ENCODE measurements around the gene CDK5RAP1.

The CDK5RAP1 gene

DNA sequence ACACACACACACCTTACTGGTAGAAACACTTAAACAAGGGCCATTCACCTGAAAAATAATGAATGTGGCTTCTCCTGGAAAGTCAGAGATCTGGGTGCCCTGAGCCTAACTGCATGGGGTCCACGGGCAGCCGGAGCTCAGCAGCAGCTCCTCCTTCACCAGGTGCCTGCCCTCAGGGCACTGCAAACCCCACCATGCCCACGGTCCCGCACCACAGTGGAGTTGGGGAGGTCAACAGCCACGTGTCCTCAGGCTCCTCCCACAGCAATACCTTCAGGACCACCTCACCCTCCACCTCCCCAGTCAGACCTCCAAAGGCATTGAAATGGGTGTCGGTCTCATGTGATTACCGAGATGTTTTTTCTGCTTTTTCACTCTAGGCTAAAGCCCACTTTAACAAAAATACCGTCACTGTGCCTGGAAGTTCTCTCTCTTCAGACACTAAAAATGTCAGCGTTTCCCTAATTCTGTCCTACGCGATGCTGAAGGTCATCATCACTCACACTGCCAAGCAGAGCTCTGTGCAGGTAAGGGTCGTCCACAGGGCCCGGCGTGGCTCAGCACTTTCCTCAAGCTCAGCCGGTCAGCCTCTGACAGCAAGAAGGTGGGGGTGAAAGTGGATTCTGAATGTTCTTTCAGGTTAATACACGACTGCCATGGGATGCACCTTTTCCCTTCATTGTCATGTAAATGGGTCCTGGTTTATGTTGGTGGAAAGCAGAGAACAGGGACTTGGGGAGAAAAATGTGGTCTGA, 48.9 kb downstream of the CDK5RAP1 start:
- no peak for DNase-seq (ENCODE audit: insufficient read length, low spot score)
- TF ChIP-seq, protein P1, sequence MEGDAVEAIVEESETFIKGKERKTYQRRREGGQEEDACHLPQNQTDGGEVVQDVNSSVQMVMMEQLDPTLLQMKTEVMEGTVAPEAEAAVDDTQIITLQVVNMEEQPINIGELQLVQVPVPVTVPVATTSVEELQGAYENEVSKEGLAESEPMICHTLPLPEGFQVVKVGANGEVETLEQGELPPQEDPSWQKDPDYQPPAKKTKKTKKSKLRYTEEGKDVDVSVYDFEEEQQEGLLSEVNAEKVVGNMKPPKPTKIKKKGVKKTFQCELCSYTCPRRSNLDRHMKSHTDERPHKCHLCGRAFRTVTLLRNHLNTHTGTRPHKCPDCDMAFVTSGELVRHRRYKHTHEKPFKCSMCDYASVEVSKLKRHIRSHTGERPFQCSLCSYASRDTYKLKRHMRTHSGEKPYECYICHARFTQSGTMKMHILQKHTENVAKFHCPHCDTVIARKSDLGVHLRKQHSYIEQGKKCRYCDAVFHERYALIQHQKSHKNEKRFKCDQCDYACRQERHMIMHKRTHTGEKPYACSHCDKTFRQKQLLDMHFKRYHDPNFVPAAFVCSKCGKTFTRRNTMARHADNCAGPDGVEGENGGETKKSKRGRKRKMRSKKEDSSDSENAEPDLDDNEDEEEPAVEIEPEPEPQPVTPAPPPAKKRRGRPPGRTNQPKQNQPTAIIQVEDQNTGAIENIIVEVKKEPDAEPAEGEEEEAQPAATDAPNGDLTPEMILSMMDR (IDR thresholded peaks at IDR 0.05; ENCODE audit: insufficient read depth, missing control alignments): no peak
- no peak for FAIRE-seq

DNA sequence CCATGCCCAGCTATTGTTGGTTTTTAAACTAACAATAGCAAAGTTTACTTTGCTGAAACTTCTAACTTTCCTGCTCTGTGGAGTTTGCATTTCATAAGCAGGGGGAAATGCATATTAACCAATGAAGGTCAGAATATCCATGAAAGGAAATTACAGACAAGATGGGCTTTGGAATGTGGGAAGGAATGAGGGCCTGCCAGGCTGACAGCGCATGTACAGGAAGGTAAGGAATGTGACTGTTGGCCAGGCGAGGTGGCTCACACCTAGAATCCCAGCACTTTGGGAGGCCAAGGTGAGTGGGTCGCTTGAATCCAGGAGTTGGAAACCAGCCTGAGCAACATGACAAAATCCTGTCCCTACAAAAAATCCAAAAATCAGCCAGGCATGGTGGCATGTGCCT, 49.6 kb downstream of the CDK5RAP1 start:
- DNase-seq (ENCODE audit: insufficient read length, low spot score): no peak
- TF ChIP-seq, protein P1 (IDR thresholded peaks at IDR 0.05; ENCODE audit: insufficient read depth, missing control alignments): no peak

DNA sequence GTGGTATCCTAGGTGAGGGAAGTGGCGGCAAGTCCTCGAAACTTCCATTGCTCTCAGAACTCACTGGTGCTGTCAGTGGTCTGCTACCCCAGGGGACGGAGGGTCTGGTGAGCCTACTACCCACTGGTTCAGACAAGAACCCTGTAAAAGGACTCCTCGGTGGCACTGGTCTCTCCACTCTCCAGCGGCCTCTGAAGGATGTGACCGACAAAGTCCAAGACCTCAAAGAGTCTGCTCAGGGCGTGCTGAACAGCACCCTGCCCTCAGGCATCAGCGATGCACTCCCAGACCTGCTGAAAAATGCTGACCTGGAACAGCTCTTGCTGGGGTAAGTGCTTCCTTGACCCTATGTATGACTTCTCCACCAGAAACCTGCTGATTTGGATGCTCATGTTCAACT, 51.8 kb downstream of the CDK5RAP1 start:
- TF ChIP-seq, protein P1 (IDR thresholded peaks at IDR 0.05; ENCODE audit: insufficient read depth, missing control alignments): no peak
- DNase-seq (ENCODE audit: insufficient read length, low spot score) (no peak), FAIRE-seq (no peak)

More for the DNA sequence above, 49.6 kb downstream of the CDK5RAP1 start:
- no peak for FAIRE-seq

DNA sequence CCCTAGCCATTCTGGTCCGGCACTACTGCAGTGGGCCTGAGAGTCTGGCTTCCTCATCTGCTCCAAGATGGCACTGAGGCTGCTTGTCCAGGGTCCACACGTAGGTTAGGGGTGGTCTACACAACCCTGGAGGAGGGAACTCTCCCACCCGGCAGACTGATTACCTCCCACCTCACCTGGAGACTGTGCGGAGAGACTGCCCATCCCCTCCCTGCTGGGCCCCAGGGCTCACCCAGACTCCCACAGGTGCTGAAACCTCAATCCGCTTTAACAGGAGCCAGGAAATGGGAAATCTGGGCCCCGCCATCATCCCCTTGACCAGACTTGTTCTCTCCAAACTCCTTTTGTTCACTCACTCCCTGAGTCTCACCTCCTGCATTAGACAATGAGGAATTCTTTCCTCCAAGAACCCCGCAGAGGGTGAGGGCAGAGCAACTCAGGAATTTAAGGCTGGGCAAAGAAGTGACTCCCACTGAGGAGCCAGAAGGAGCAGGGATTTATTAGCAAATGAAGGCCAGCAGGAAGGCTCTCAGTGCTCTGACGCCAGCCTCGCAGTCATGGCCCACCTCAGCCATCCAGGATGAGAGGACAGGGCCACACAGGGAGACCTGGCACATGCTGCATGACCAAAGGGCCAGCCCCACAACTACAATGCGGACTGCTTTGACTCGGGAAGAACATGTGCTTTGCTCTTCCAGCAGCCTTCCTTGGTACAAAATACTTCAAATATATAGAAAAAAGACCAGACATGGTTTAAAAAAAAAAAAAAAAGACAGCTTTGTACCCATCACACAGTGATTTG, 53.0 kb downstream of the CDK5RAP1 start:
- no peak for DNase-seq (ENCODE audit: insufficient read length, low spot score)
- TF ChIP-seq, protein P1 (IDR thresholded peaks at IDR 0.05; ENCODE audit: insufficient read depth, missing control alignments): no peak
- FAIRE-seq: no peak

DNA sequence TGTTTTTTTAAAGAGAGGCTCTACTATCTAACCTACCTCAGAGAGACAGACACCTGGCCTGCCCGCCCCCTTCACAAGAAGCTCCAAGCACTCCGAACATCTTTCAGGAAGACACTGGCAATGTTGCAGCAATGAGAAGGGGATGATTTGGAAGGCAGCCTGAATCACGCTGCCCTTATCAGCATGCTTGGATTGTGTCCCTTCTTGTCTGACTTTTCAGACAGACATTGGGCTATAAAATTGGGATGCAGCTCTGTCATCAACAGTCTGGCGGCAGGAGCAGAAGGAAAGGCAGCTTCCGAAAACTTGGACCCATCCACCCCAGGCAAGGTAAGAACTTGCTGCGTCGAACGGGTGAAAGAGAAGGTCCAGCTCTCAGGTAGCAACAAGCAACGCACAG, 56.0 kb downstream of the CDK5RAP1 start:
- FAIRE-seq (no peak), DNase-seq (ENCODE audit: insufficient read length, low spot score) (no peak)
- TF ChIP-seq, protein P1 (IDR thresholded peaks at IDR 0.05; ENCODE audit: insufficient read depth, missing control alignments): no peak

DNA sequence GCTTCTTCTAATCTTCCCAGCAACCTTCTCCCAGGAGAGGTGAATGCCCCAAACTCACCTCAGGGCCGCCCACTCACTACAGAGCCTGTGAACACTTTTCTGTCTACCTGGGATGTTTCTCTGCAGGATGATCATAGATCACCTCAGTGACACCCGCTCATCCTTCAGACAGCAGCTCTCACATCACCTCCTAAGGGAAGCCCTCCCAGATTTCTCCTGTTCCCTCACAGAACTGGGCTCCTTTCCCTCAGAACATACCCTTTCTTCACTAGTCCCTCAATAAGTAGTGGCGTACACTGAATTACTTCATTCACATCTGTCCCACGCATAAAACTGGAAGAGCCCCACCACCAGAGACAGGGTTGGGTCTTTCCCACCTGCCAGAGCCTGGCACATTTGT, 57.8 kb downstream of the CDK5RAP1 start:
- TF ChIP-seq, protein P1 (IDR thresholded peaks at IDR 0.05; ENCODE audit: insufficient read depth, missing control alignments): no peak
- no peak for DNase-seq (ENCODE audit: insufficient read length, low spot score)
- FAIRE-seq: no peak

All from D721Med (cell line).